Measurements from ENCODE around the gene GNA12. TPM values are rescaled to one million over a fixed set of nuclear protein-coding genes. Genes with fewer than 3 reads are reported as not detected.

The GNA12 gene
- total and polyA plus RNA-seq, 10 of the 15 experiments (the other 5 are each of a cell fraction or from before 2014, with no cell fraction given): 1.9 to 51.8 (median 12.6) TPM

- BruUV-seq (replicated peaks): no TSS peak
- Histone ChIP-seq H3K79me2 (ENCODE audit: control insufficient read depth, insufficient read depth, low read length) (no peaks in the 10 kb centered on the region), H3K4me2 (ENCODE audit: control insufficient read depth, insufficient read depth) (no peak overlapping the region), H4K20me1 (ENCODE audit: control insufficient read depth, insufficient read depth) (no peaks in the 10 kb centered on the region), H3K4me1 (ENCODE audit: control insufficient read depth, insufficient read depth, low read length) (peaks cover 21% of the 10 kb centered on the region), H2AFZ (ENCODE audit: control insufficient read depth, low read depth, low read length) (no peak overlapping the region), H3K36me3 (ENCODE audit: control insufficient read depth in 2 of 2, insufficient read depth in 2 of 2, low read length in 1 of 2) (no peaks in the 10 kb centered on the region; a peak in 1 of 4 replicates), H3K27ac (ENCODE audit: control insufficient read depth, insufficient read depth) (no peak overlapping the region), H3K4me3 (no peak overlapping the region), H3K9me3 (replicated peaks; ENCODE audit: control insufficient read depth, insufficient read depth, low read length) (no peaks in the 10 kb centered on the region), H3K9ac (ENCODE audit: control insufficient read depth, insufficient read depth, low read length) (no peak overlapping the region), H3K27me3 (replicated peaks in 1 of 2; ENCODE audit: control insufficient read depth in 2 of 2, insufficient read depth in 2 of 2, low read length in 1 of 2) (no peaks in the 10 kb centered on the region)
- TF ChIP-seq ZNF24 (IDR thresholded peaks at IDR 0.05) (no peak), MEF2A (IDR thresholded peaks at IDR 0.05; ENCODE audit: insufficient read depth, low read depth, low read length) (no peak), BHLHE40 (IDR thresholded peaks at IDR 0.05; ENCODE audit: borderline replicate concordance in 1 of 2, low read depth in 2 of 2, low read length in 1 of 2) (no peak), BMI1 (IDR thresholded peaks at IDR 0.05; ENCODE audit: borderline replicate concordance) (no peak), RUNX3 (IDR thresholded peaks at IDR 0.05; ENCODE audit: low read length) (no peak), POLR2AphosphoS5 (IDR thresholded peaks at IDR 0.05; ENCODE audit: low read length) (no peak), STAT3 (IDR thresholded peaks at IDR 0.05; ENCODE audit: low read depth, low read length) (no peak), HDAC6 (IDR thresholded peaks at IDR 0.05; ENCODE audit: unreplicated experiment) (no peak), CREB1 (IDR thresholded peaks at IDR 0.05; ENCODE audit: low read depth) (no peak), RCOR1 (conservative IDR thresholded peaks at IDR 0.05; ENCODE audit: low read depth, low read length) (no peak), EGR1 (IDR thresholded peaks at IDR 0.05; ENCODE audit: borderline replicate concordance in 1 of 2, low read depth in 2 of 2, low read length in 2 of 2) (no peak), POLR2A (IDR thresholded peaks at IDR 0.05; ENCODE audit: low read depth, low read length) (no peak), JUNB (IDR thresholded peaks at IDR 0.05) (no peak)
- TF ChIP-seq, protein P1, sequence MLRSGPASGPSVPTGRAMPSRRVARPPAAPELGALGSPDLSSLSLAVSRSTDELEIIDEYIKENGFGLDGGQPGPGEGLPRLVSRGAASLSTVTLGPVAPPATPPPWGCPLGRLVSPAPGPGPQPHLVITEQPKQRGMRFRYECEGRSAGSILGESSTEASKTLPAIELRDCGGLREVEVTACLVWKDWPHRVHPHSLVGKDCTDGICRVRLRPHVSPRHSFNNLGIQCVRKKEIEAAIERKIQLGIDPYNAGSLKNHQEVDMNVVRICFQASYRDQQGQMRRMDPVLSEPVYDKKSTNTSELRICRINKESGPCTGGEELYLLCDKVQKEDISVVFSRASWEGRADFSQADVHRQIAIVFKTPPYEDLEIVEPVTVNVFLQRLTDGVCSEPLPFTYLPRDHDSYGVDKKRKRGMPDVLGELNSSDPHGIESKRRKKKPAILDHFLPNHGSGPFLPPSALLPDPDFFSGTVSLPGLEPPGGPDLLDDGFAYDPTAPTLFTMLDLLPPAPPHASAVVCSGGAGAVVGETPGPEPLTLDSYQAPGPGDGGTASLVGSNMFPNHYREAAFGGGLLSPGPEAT (IDR thresholded peaks at IDR 0.05; ENCODE audit: low read depth): no peak
- TF ChIP-seq, protein P2, sequence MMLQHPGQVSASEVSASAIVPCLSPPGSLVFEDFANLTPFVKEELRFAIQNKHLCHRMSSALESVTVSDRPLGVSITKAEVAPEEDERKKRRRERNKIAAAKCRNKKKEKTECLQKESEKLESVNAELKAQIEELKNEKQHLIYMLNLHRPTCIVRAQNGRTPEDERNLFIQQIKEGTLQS (IDR thresholded peaks at IDR 0.05; ENCODE audit: borderline replicate concordance, extremely low read depth, low read depth, low read length): no peak
- RAD21 ChIA-PET (ENCODE audit: unreplicated experiment): interaction anchor here (1.4 to 5.4 kb wide), 2 partner anchors 8 to 14 kb away, joined by 4 to 70 read pairs; no protein-coding TSS in a partner anchor
- SMC1A ChIA-PET (ENCODE audit: uncharacterized antibody, unreplicated experiment): interaction anchor here (1.1 to 1.5 kb wide), 2 partner anchors 8 to 32 kb away, joined by 3 to 5 read pairs; no protein-coding TSS in a partner anchor
- CTCF ChIA-PET: interaction anchor here (0.6 to 1.4 kb wide), 2 partner anchors 32 to 123 kb away, joined by 3 read pairs; no protein-coding TSS in a partner anchor
- 98% methylated on average over 22 of the region's 22 CpGs for WGBS (ENCODE audit: insufficient coverage, insufficient replicate concordance, low lambda C conversion rate, missing lambda C conversion rate)
- in situ Hi-C loops (cut with MboI): no loop called here
- no peak for ATAC-seq
- no peak for FAIRE-seq
- POLR2A ChIA-PET: interaction anchor here (5.9 kb wide), 1 partner anchor 8 kb away, joined by 36 read pairs; no protein-coding TSS in a partner anchor
- DNase-seq (ENCODE audit: low read depth, low spot score): no peak
- intact Hi-C loops (cut with micrococcal nuclease; ENCODE audit: unreplicated experiment): no loop called here
These were observed 141.5 kb downstream of the GNA12 start for GRCh38 chr7:2702594-2702957.
